MM.1S (cell line): ENCODE data around the gene DENND1A.
"Not testable (repeated sequence)": the region's sequence is repeated elsewhere in the genome, so short reads cannot be mapped to it uniquely, and the experiment has no call there.

Experiments
- DNase-seq: peaks from one replicate; pipeline ENCODE4 v3.0.0-alpha.2; 2015
- H2AFZ ChIP-seq: fragments of 300-600 bp; sonication (generic); 2 replicates; pipeline ENCODE4 v1.6.0; 2016; ENCODE audit warnings: antibody characterized with exemption, low read length
- H3F3A ChIP-seq: fragments of 300-600 bp; sonication (generic); 2 replicates; pipeline ENCODE4 v1.6.1; 2016; ENCODE audit warnings: mild to moderate bottlenecking, antibody characterized with exemption, low read length, moderate library complexity, mixed read lengths; ENCODE audit not compliant: insufficient read depth
- H3K27ac ChIP-seq: fragments of 300-600 bp; sonication (generic); 2 replicates; pipeline ENCODE4 v1.5.1; 2016; ENCODE audit warnings: mild to moderate bottlenecking, low read length
- H3K27me3 ChIP-seq: fragments of 300-600 bp; sonication (generic); replicated peaks from 2 replicates; pipeline ENCODE4 v1.6.0; 2016; ENCODE audit warnings: low read length; ENCODE audit not compliant: insufficient read depth
- H3K36me3 ChIP-seq: fragments of 300-600 bp; sonication (generic); replicated peaks from 2 replicates; pipeline ENCODE4 v1.6.1; 2016; ENCODE audit warnings: mild to moderate bottlenecking, low read length, mixed read lengths; ENCODE audit not compliant: insufficient read depth
- H3K4me1 ChIP-seq: fragments of 300-600 bp; sonication (generic); 2 replicates; pipeline ENCODE4 v1.6.1; 2016; ENCODE audit warnings: low read length, mixed read lengths
- H3K4me2 ChIP-seq: fragments of 300-600 bp; sonication (generic); 2 replicates; pipeline ENCODE4 v1.6.0; 2016; ENCODE audit warnings: low read depth, low read length
- H3K4me3 ChIP-seq: fragments of 300-600 bp; sonication (generic); 2 replicates; pipeline ENCODE4 v1.5.1; 2016; ENCODE audit warnings: low read length, mixed read lengths
- H3K79me2 ChIP-seq: fragments of 300-600 bp; sonication (generic); 2 replicates; pipeline ENCODE4 v1.6.1; 2016; ENCODE audit warnings: mixed run types, low read length, mixed read lengths
- H3K9ac ChIP-seq: fragments of 300-600 bp; sonication (generic); 2 replicates; pipeline ENCODE4 v1.6.1; 2016; ENCODE audit warnings: low read length, mixed read lengths
- H3K9me2 ChIP-seq: fragments of 300-600 bp; sonication (generic); replicated peaks from 2 replicates; pipeline ENCODE4 v1.6.1; 2016; ENCODE audit warnings: mild to moderate bottlenecking, low read length, mixed read lengths; ENCODE audit not compliant: insufficient read depth
- H3K9me3 ChIP-seq: fragments of 300-600 bp; sonication (generic); replicated peaks from 2 replicates; pipeline ENCODE4 v1.6.1; 2016; ENCODE audit warnings: mild to moderate bottlenecking, low read length, mixed read lengths; ENCODE audit not compliant: insufficient read depth
- H4K20me1 ChIP-seq: fragments of 300-600 bp; sonication (generic); 2 replicates; pipeline ENCODE4 v1.6.1; 2016; ENCODE audit warnings: mild to moderate bottlenecking, low read length, moderate library complexity, mixed read lengths; ENCODE audit not compliant: insufficient read depth
- EZH2 ChIP-seq: fragments of 300-600 bp; sonication (generic); optimal IDR thresholded peaks from 2 replicates; pipeline ENCODE3; 2017; ENCODE audit warnings: low read depth, mild to moderate bottlenecking, antibody characterized with exemption, low read length, mixed read lengths
- EZH2phosphoT487 ChIP-seq: fragments of 300-600 bp; sonication (generic); IDR thresholded peaks from 2 replicates; pipeline ENCODE4 v1.6.1; 2018; ENCODE audit warnings: antibody characterized with exemption, low read length
- TF ChIP-seq, protein P1 (sequence below): fragments of 300-600 bp; sonication (generic); IDR thresholded peaks from 2 replicates; pipeline ENCODE4 v1.5.1; 2016; ENCODE audit warnings: antibody characterized with exemption, low read length, mixed read lengths

Gene DENND1A

DNA sequence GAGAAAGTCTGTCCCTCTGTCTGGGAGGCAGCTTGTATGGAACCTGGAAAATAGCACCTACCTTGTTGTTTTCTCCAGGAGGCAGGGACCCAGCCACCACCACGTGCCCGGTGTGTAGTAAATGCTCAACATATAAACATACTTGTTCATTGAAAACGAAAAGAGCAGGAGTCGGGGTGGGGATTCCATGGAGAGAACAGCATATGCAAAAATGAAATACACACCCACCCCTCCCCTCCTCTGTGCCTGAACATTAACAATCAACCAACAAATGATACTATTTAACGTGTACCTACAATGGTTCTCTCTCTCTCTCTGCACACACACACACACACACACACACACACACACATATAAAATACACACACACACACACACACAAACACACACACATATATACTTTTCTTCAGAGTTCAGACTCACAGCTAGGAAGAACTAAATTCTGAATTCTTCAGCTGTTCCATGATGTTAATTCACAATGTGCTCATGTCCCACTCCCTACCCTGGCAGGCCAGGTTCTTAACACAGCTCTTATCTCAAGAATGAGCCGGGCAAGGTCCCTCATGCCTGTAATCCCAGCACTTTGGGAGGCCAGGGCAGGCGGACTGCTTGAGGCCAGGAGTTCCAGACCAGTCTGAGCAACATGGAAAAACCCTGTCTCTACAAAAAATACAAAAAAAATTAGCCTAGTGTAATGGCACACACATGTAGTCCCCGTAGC, 16.3 kb upstream of the DENND1A start:
- Histone ChIP-seq H3K79me2 (no peaks in the 10 kb centered on the region), H3K27ac (no peak overlapping the region), H3K4me1 (no peaks in the 10 kb centered on the region), H4K20me1 (no peaks in the 10 kb centered on the region), H3K27me3 (no peaks in the 10 kb centered on the region), H2AFZ (no peak overlapping the region), H3F3A (no peaks in the 10 kb centered on the region), H3K9ac (no peak overlapping the region), H3K9me3 (no peaks in the 10 kb centered on the region), H3K9me2 (no peaks in the 10 kb centered on the region), H3K36me3 (no peaks in the 10 kb centered on the region), H3K4me2 (no peak overlapping the region), H3K4me3 (no peak overlapping the region)
- no peak for TF ChIP-seq EZH2
- DNase-seq, result no peak

DNA sequence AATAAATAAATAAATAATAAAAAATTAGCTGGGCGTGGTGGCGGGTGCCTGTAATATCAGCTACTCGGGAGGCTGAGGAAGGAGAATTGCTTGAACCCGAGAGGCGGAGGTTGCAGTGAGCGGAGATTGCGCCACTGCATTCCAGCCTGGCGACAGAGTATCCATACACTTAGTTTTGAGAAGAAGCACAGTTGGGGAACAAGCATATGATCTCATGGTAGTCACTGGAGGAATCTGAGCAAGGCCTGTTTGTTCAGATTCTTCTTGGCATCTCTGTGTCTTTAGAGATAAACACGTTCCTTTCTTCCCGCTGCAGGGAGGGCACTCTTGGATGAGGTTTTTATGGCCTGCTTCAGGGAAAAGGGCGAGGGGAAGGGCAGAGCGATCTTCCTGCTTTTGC, 15.6 kb upstream of the DENND1A start:
- Histone ChIP-seq H3K4me1 (no peaks in the 10 kb centered on the region), H3K4me2 (no peak overlapping the region), H4K20me1 (no peaks in the 10 kb centered on the region), H3K4me3 (no peak overlapping the region), H3K79me2 (no peaks in the 10 kb centered on the region), H3K9ac (no peak overlapping the region), H3K27me3 (no peaks in the 10 kb centered on the region), H3K9me3 (no peaks in the 10 kb centered on the region), H3K27ac (no peak overlapping the region), H3K36me3 (no peaks in the 10 kb centered on the region), H2AFZ (no peak overlapping the region), H3K9me2 (no peaks in the 10 kb centered on the region), H3F3A (no peaks in the 10 kb centered on the region)
- no peak for DNase-seq
- no peak for TF ChIP-seq EZH2phosphoT487
- TF ChIP-seq, protein P1, sequence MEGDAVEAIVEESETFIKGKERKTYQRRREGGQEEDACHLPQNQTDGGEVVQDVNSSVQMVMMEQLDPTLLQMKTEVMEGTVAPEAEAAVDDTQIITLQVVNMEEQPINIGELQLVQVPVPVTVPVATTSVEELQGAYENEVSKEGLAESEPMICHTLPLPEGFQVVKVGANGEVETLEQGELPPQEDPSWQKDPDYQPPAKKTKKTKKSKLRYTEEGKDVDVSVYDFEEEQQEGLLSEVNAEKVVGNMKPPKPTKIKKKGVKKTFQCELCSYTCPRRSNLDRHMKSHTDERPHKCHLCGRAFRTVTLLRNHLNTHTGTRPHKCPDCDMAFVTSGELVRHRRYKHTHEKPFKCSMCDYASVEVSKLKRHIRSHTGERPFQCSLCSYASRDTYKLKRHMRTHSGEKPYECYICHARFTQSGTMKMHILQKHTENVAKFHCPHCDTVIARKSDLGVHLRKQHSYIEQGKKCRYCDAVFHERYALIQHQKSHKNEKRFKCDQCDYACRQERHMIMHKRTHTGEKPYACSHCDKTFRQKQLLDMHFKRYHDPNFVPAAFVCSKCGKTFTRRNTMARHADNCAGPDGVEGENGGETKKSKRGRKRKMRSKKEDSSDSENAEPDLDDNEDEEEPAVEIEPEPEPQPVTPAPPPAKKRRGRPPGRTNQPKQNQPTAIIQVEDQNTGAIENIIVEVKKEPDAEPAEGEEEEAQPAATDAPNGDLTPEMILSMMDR, result no peak
- TF ChIP-seq EZH2, result no peak

DNA sequence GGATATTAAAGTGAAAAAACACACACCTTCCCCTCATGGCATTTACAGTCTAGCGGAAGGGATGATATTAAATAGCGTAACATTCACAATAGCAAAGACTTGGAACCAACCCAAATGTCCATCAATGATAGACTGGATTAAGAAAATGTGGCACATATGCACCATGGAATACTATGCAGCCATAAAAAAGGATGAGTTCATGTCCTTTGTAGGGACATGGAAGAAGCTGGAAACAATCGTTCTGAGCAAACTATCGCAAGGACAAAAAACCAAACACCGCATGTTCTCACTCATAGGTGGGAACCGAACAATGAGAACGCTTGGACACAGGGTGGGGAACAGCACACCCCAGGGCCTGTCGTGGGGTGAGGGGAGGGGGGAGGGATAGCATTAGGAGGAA, 14.5 kb upstream of the DENND1A start:
- not testable (repeated sequence) for H3K27me3 ChIP-seq, H3K9ac ChIP-seq, H3K9me3 ChIP-seq, H2AFZ ChIP-seq, H3K79me2 ChIP-seq, H4K20me1 ChIP-seq, DNase-seq, H3K27ac ChIP-seq, H3K36me3 ChIP-seq, H3F3A ChIP-seq, H3K4me2 ChIP-seq, H3K4me3 ChIP-seq, H3K4me1 ChIP-seq, H3K9me2 ChIP-seq

DNA sequence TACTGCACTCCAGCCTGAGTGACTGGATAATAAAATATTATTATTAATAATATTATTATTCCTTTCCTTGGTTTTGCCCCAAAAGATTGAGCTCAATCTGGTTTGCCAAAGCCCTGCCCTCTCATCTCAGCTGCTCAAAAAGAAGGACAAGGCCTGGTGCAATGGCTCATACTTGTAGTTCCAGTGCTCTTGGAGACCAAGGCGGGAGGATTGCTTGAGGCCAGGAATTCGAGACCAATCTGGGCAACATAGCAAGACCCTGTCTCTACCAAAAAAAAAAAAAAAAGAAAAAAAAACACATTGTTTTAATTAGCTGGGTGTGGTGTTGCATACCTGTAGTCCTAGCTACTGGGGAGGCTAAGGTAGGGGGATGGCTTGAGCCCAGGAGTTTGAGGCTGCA, 13.7 kb upstream of the DENND1A start:
- DNase-seq, result no peak
- H4K20me1 ChIP-seq, result no peaks in the 10 kb centered on the region
- no peaks in the 10 kb centered on the region for H3K4me1 ChIP-seq
- no peaks in the 10 kb centered on the region for H3F3A ChIP-seq
- no peaks in the 10 kb centered on the region for H3K27me3 ChIP-seq
- H3K9ac ChIP-seq, result no peak overlapping the region
- H3K36me3 ChIP-seq, result no peaks in the 10 kb centered on the region
- no peaks in the 10 kb centered on the region for H3K9me3 ChIP-seq
- H2AFZ ChIP-seq, result no peak overlapping the region
- no peak overlapping the region for H3K4me2 ChIP-seq
- H3K4me3 ChIP-seq, result no peak overlapping the region
- no peaks in the 10 kb centered on the region for H3K79me2 ChIP-seq
- H3K27ac ChIP-seq, result no peak overlapping the region
- TF ChIP-seq, protein P1, result no peak
- TF ChIP-seq EZH2 (no peak), EZH2phosphoT487 (no peak)
- H3K9me2 ChIP-seq, result no peaks in the 10 kb centered on the region
